Stimulated activated CD8-positive, alpha-beta memory T cell treated with anti-CD3 and anti-CD28 coated beads, Interleukin-7, amount 100 ng/mL, for 24 hours (primary cell): ENCODE results near the gene CFLAR.
"Not testable (repeated sequence)": the region's sequence is repeated elsewhere in the genome, so short reads cannot be mapped to it uniquely, and the experiment has no call there.

Experiments
- DNase-seq: peaks from one replicate; pipeline ENCODE4 v3.0.0-alpha.2; 2020; ENCODE audit warnings: low read depth

CFLAR gene

GRCh38 chr2:201118961-201119854, 3.2 kb downstream of the CFLAR start:
- DNase-seq, result no peak

- no peak for DNase-seq
Measured at GRCh38 chr2:201122276-201122675, 6.3 kb downstream of the CFLAR start.

- DNase-seq, result no peak
Measured at GRCh38 chr2:201126308-201127151, 10.6 kb downstream of the CFLAR start.

GRCh38 chr2:201127152-201127511, 11.2 kb downstream of the CFLAR start:
- DNase-seq, result no peak

- DNase-seq, result no peak
Measured at GRCh38 chr2:201127570-201127969, 11.6 kb downstream of the CFLAR start.

GRCh38 chr2:201128033-201128432, 12.1 kb downstream of the CFLAR start:
- no peak for DNase-seq

- no peak for DNase-seq
Measured at GRCh38 chr2:201128933-201129505, 13.1 kb downstream of the CFLAR start.

GRCh38 chr2:201130524-201131186, 14.7 kb downstream of the CFLAR start:
- no peak for DNase-seq

- no peak for DNase-seq
Measured at GRCh38 chr2:201132518-201132917, 16.6 kb downstream of the CFLAR start.

GRCh38 chr2:201135386-201135785, 19.4 kb downstream of the CFLAR start:
- DNase-seq, result no peak

GRCh38 chr2:201136889-201137321, 20.9 kb downstream of the CFLAR start:
- DNase-seq, result no peak

- DNase-seq, result no peak
Measured at GRCh38 chr2:201137505-201138400, 21.8 kb downstream of the CFLAR start.

- no peak for DNase-seq
Measured at GRCh38 chr2:201138401-201138970, 22.5 kb downstream of the CFLAR start.

- DNase-seq, result not testable (repeated sequence)
Measured at GRCh38 chr2:201138986-201139781, 23.2 kb downstream of the CFLAR start.

GRCh38 chr2:201139836-201140604, 24.1 kb downstream of the CFLAR start:
- no peak for DNase-seq

GRCh38 chr2:201144101-201145051, 28.4 kb downstream of the CFLAR start:
- no peak for DNase-seq

GRCh38 chr2:201148434-201148990, 32.5 kb downstream of the CFLAR start:
- no peak for DNase-seq
